Upper lobe of right lung (tissue), 1 donor: ENCODE data around the gene TFCP2L1. TPM values are rescaled to one million over a fixed set of nuclear protein-coding genes. Genes with fewer than 3 reads are reported as not detected.
"Not testable (repeated sequence)": the region's sequence is repeated elsewhere in the genome, so short reads cannot be mapped to it uniquely, and the experiment has no call there.

ENCODE experiments used
- ATAC-seq: fragments of 200-7000 bp; cut with Tn5 transposase; one replicate; pipeline ENCODE4 v1.9.1; 2020; ENCODE audit warnings: mild to moderate bottlenecking, moderate library complexity
- DNase-seq: peaks from one replicate; pipeline ENCODE4 v3.0.0-alpha.2; 2020
- H3K27ac ChIP-seq: fragments of 200-600 bp; one replicate; pipeline ENCODE4 v1.8.0; 2022
- H3K27me3 ChIP-seq: fragments of 200-600 bp; one replicate; pipeline ENCODE4 v1.8.0; 2022; ENCODE audit warnings: mild to moderate bottlenecking
- H3K36me3 ChIP-seq: fragments of 200-600 bp; one replicate; pipeline ENCODE4 v1.8.0; 2022
- H3K4me1 ChIP-seq: fragments of 200-600 bp; one replicate; pipeline ENCODE4 v1.8.0; 2022
- H3K4me3 ChIP-seq: fragments of 200-600 bp; one replicate; pipeline ENCODE4 v1.8.0; 2022; ENCODE audit warnings: mild to moderate bottlenecking
- H3K9me3 ChIP-seq: fragments of 200-600 bp; one replicate; pipeline ENCODE4 v1.8.0; 2022
- intact Hi-C: fragments of 100-400 bp; cut with DNase I; formaldehyde crosslinking; loops from one replicate; pipeline ENCODE4 v1.11.0; 2022
- total RNA-seq: library from RNA; stranded (reverse); fragmentation: NEBNext Ultra II Directional; extraction: Animal tissue kit (Norgen Biotek cat#: 25700); gene quantifications from one replicate; pipeline ENCODE4 v1.2.1, GENCODE V29; 2021
- TF ChIP-seq, protein P1 (sequence below): fragments of 200-600 bp; IDR thresholded peaks from one replicate; pipeline ENCODE4 v1.8.0; 2022; ENCODE audit warnings: antibody characterized with exemption
- donor health status: DM: no; HTN: yes; CAD: no; lungs with severe emphysema.

The TFCP2L1 gene
- total RNA-seq, 1 donor from 2014 or later = 22.0 TPM

DNA sequence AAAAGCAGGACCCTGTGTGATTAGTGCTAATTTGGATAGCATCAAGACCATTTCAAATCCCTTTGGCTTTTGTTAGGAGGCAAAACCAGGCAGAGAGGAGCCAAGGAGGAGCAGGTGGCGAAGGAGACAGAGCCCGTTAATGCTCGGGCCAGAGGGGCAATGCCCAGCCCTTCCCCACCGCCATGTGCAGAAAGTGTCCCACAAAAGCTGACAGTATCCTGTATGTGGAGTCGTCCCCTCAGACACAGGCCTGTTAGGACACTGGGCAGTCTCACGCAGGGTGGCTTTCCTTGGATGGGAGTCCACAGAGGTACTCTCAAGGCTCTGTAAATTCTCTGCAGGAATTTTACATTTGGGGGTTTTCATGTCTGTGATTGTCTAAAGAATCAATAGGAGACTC lies 44.8 kb upstream of the TFCP2L1 start:
- Histone ChIP-seq H3K9me3 (no peaks in the 10 kb centered on the region), H3K36me3 (no peaks in the 10 kb centered on the region), H3K27me3 (no peaks in the 10 kb centered on the region), H3K4me3 (no peak overlapping the region), H3K27ac (no peak overlapping the region), H3K4me1 (no peaks in the 10 kb centered on the region)
- no peak for ATAC-seq
- TF ChIP-seq, protein P1, sequence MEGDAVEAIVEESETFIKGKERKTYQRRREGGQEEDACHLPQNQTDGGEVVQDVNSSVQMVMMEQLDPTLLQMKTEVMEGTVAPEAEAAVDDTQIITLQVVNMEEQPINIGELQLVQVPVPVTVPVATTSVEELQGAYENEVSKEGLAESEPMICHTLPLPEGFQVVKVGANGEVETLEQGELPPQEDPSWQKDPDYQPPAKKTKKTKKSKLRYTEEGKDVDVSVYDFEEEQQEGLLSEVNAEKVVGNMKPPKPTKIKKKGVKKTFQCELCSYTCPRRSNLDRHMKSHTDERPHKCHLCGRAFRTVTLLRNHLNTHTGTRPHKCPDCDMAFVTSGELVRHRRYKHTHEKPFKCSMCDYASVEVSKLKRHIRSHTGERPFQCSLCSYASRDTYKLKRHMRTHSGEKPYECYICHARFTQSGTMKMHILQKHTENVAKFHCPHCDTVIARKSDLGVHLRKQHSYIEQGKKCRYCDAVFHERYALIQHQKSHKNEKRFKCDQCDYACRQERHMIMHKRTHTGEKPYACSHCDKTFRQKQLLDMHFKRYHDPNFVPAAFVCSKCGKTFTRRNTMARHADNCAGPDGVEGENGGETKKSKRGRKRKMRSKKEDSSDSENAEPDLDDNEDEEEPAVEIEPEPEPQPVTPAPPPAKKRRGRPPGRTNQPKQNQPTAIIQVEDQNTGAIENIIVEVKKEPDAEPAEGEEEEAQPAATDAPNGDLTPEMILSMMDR = no peak
- peak; percentile 54 for DNase-seq
- intact Hi-C loops = no loop called here

DNA sequence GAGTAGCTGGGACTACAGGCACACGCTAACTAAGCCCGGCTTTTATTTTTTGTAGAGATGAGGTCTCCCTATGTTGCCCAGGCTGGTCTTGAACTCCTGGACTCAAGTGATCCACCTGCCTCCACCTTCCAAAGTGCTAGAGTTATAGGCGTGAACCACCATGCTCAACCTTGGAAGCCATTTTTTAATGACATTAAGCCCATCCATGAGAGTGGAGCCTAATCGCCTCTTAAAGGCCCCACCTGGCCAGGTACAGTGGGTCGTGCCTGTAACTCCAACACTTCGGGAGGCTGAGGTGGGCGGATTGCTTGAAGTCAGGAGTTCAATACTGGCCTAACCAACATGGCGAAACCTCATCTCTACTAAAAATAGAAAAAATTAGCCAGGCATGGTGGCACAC lies 41.6 kb upstream of the TFCP2L1 start:
- H3K4me1 ChIP-seq = no peaks in the 10 kb centered on the region
- no peak overlapping the region for H3K4me3 ChIP-seq
- H3K27ac ChIP-seq = no peak overlapping the region
- TF ChIP-seq, protein P1 = no peak
- H3K27me3 ChIP-seq = no peaks in the 10 kb centered on the region
- no peak for ATAC-seq
- intact Hi-C loops = no loop called here
- DNase-seq = no peak
- H3K9me3 ChIP-seq = no peaks in the 10 kb centered on the region
- no peaks in the 10 kb centered on the region for H3K36me3 ChIP-seq

DNA sequence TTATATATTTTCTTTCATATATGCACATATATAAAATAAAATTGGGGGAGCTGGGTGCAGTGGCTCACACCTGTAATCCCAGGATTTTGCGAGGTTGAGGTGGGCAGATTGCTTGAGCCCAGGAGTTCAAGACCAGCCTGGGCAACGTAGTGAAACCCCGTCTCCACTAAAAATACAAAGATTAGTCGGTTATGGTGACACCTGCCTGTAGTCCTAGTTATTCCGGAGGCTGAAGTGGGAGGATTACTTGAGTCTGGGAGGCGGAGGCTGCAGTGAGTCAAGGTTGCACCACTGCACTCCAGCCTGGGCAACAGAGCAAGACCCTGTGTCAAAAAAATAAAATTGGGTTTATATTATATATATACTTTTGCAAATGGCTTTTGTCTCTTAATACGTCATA lies 39.6 kb upstream of the TFCP2L1 start:
- H3K36me3 ChIP-seq = no peaks in the 10 kb centered on the region
- DNase-seq = no peak
- no peaks in the 10 kb centered on the region for H3K4me1 ChIP-seq
- H3K9me3 ChIP-seq = no peaks in the 10 kb centered on the region
- ATAC-seq = no peak
- intact Hi-C loops = no loop called here
- no peaks in the 10 kb centered on the region for H3K27me3 ChIP-seq
- no peak overlapping the region for H3K27ac ChIP-seq
- H3K4me3 ChIP-seq = no peak overlapping the region
- TF ChIP-seq, protein P1 = no peak

DNA sequence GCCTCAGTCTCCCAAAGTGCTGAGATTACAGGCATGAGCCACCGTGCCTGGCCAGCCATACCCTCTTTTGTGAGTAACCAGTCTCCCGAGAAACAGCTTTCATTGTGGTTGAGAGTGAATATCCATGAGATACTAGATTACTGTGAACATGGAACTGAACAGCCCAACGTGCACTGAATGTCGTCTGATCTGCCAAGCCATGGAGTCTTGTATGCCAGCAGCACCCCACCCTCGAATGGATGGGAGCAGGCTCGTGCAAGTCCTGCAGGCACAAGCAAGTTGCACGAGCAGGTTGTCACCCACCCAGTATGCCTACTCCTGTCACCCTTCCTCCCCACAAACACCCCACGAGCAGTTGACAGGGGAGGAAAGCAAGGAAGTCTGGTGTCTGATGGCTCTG lies 36.5 kb upstream of the TFCP2L1 start:
- no peak for ATAC-seq
- Histone ChIP-seq H3K4me3 (no peak overlapping the region), H3K27me3 (no peaks in the 10 kb centered on the region), H3K9me3 (no peaks in the 10 kb centered on the region), H3K27ac (no peak overlapping the region), H3K36me3 (no peaks in the 10 kb centered on the region), H3K4me1 (no peaks in the 10 kb centered on the region)
- TF ChIP-seq, protein P1 = no peak
- intact Hi-C loops = no loop called here
- no peak for DNase-seq

DNA sequence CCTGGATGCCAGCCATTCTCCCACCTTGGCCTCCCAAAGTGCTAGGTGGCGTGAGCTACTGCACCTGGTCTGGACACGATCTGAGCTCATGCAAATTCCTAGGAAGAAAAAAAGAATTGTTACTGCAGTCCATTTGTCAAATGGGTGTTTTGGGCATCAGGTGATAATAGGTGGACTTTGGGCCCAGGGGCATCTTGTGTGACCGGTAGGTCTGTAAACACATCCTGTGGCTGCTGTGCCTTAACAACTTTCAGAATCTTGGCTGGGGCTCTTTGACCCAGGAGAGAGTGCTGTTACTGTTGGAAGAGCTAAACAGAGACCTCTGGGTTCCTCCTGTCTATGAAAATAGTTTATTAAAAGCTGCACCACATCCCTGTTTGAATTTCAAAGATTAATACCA lies 34.9 kb upstream of the TFCP2L1 start:
- Histone ChIP-seq H3K4me3 (no peak overlapping the region), H3K27me3 (no peaks in the 10 kb centered on the region), H3K27ac (no peak overlapping the region), H3K36me3 (no peaks in the 10 kb centered on the region), H3K9me3 (no peaks in the 10 kb centered on the region), H3K4me1 (no peaks in the 10 kb centered on the region)
- intact Hi-C loops = no loop called here
- TF ChIP-seq, protein P1 = no peak
- DNase-seq = no peak
- ATAC-seq = no peak

DNA sequence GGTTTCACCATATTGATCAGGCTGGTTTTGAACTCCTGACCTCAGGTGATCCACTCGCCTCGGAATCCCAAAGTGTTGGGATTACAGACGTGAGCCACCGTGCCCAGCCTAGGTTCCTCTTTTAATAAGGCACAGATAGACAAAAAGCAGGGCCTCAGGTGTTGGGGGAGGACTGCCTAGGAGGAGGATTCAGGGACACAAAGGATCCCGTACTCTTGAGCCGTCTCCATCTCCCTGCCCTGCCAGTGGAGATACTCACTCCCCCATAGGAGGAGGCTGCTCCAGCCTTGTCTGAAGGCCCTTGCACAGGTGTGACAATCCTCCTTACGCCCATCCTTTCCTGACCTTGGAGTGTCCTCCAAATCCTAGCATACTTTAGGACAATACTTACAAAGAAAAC lies 32.0 kb upstream of the TFCP2L1 start:
- no peak overlapping the region for H3K4me3 ChIP-seq
- no peaks in the 10 kb centered on the region for H3K27me3 ChIP-seq
- H3K4me1 ChIP-seq = no peaks in the 10 kb centered on the region
- TF ChIP-seq, protein P1 = no peak
- intact Hi-C loops = no loop called here
- ATAC-seq (no peak), DNase-seq (no peak)
- no peaks in the 10 kb centered on the region for H3K9me3 ChIP-seq
- H3K36me3 ChIP-seq = no peaks in the 10 kb centered on the region
- H3K27ac ChIP-seq = no peak overlapping the region

DNA sequence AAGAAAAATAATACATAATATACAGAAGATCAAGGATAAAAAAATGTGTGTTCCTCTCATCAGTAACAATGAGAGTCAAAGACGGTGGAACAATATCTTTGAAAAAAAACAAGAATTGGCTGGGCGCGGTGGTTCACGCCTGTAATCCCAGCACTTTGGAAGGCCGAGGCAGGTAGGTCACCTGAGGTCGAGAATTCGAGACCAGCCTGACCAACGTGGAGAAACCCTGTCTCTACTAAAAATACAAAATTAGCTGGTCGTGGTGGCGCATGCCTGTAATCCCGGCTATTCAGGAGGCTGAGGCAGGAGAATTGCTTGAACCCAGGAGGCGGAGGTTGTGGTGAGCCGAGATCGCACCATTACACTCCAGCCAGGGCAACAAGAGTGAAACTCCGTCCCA lies 28.7 kb upstream of the TFCP2L1 start:
- DNase-seq, intact Hi-C loops, ATAC-seq, H3K9me3 ChIP-seq, H3K4me3 ChIP-seq, H3K4me1 ChIP-seq, H3K27ac ChIP-seq, H3K36me3 ChIP-seq, H3K27me3 ChIP-seq: not testable (repeated sequence)
